NCI-H1694 (cell line): ENCODE results near the gene COL4A6.
"Not testable (repeated sequence)": the region's sequence is repeated elsewhere in the genome, so short reads cannot be mapped to it uniquely, and the experiment has no call there.

Experiments used
- DNase-seq: peaks from one replicate; lab custom pipeline; 2025; lab: John Stamatoyannopoulos, UW

COL4A6 gene

GRCh38 chrX:108438110-108438623, at the start of gene COL4A6:
TSS of gene COL4A6 (minus strand) at chrX:108438422. CDS start at chrX:108438196, 226 bp downstream.
- DNase-seq: no peak

DNA sequence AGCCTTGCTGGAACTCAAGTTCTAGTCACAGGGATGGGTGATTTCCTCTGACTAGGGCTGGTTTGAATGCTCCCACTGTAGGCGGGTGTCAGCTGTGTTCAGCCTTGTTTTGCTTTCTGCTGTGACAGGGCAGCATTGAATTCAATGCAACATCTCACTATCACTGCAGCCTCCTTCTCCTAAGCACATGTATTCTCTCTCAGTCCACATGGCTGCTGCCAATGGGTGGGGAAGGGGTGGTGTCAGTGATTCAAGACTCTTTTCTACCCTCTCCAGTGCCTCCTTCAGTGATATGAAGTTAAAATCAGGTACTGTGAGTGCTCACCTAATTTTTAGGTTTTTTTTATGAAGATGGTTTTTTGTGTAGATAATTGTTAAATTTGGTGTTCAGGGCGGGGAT, 47.7 kb upstream of the COL4A6 start:
- DNase-seq: no peak

DNA sequence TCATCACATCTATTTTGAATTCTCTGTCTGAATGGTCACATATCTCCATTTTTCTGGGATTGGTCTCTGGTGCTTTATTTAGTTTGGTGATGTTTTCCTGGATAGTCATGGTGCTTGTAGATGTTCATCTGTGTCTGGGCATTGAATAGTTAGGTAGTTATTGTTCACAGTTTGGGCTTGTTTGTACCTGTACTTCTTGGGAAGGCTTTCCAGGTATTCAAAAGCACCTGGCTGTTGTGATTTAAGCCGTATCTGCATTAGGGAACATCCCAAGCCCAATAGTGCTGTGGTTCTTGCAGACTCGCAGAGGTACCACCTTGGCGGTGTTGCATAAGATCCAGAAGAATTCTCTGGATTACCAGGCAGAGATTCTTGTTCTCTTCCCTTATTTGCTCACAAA, 46.0 kb upstream of the COL4A6 start:
- DNase-seq: no peak

DNA sequence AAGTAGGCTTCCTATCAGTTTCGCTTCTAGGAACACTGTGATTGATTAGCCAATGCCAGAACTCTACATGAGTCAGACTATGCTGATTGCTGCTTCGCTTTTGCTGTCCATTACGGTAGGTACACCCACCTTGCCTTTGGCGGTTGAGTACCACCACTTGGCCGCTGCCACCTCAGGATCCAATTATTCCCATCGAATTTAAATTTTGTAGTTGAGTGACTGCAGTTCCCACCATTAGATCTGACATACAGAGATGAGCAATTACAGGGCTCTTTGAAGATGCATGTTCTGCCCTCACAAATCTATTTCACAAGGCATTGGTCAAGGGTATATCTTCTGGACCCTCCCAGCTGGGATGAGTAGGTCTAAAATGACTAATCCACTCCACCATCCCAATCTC, 43.3 kb upstream of the COL4A6 start:
- not testable (repeated sequence) for DNase-seq

DNA sequence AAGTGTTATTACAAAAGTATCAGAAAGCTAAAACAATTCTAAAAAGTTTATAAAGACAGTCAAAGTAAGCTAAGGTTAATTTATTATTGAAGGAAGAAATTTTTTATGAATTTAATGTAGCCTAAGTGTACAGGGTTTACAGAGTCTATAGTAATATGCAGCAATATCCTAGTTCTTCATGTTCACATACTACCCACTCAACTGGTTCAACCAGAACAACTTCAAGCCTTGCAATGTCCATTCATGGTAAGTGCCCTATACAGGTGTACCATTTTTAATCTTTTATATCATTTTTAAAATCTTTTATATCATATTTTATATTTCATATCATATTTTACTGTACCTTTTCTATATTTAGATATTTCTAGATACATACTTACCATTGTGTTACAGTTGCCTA, 35.8 kb upstream of the COL4A6 start:
- DNase-seq: no peak

- DNase-seq: no peak
Observed at GRCh38 chrX:108468486-108468885, 30.3 kb upstream of the COL4A6 start.

DNA sequence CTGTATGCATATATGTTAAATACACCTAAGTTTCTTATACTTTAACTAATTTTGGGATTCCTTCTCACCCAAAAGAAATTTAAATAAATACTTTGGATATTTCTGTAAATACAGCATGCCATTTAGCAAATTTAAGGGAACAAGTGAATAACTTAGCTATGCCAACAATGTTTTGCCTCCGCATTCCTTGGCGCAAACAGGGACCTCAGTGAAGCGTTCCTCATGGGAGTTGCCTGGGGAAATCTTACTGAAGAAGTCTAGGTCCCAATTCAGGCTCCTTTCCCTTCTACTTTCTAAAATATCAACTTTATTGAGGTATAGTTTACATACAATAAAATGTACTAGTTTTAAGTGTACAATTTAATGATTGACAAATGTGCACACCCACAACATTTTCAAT, 26.4 kb upstream of the COL4A6 start:
- DNase-seq: no peak

GRCh38 chrX:108456971-108457477, 18.8 kb upstream of the COL4A6 start:
- no peak for DNase-seq

GRCh38 chrX:108453841-108454240, 15.6 kb upstream of the COL4A6 start:
- DNase-seq: no peak

- no peak for DNase-seq
Observed at GRCh38 chrX:108447303-108447702, 9.1 kb upstream of the COL4A6 start.

DNA sequence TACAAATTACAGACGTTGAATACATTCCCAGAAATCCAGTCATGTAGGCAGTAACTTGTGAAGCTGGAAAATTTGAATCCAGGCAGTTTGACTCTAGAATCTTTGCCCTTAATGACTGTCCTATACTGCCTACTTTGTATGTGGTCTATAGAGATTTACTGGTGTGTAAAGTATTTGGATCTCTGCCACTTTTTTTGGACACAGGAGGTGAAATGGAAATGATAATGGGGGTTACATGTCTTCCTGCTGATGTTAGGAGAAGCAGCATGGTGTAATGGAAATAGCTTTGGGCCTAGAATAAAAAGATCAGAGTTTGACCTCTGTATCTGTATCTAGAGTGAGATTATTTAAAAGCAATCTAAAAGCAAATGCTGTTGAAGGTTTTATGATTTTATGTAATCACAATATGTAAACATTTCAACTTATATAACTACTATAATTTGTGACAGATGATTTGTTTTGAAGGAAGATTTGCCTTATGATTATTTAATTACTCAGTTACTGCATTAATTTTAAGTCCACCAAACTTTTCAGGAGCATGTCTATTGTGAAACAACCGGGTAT, 4.8 kb upstream of the COL4A6 start:
- DNase-seq: no peak

- no peak for DNase-seq
Observed at GRCh38 chrX:108439961-108440696, 1.9 kb upstream of the COL4A6 start.

DNA sequence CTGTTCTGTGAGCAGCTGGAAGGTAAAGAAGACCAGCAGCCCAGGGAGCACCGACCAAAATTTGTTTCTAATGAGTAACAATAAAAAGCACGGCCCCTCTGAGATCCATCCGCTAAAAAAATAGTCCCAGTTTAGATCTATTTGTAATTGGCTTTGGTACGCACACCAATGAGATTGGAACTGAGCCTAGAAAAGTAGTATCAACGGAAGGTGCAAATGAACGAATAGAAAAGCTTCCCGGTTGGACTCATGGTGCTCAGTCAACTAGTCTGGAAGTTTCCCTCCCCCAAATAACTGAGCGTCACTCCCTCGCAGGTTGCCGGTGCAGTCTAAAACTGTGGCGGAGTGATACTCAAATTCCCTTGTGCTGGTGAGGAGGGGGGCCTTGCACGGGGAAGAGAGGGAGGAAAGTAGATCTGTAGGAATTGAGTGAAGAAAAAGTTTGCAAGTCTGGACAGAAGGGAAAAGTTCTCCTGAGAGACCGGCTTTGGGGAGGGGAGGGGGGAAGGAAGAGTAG, 1.3 kb upstream of the COL4A6 start, which contains the start of gene COL4A5:
Gene COL4A5, plus strand, starts transcription at position 413 of the 517 bp plus-strand sequence. CDS start 288 bp downstream, outside the sequence.
- DNase-seq: no peak

- no peak for DNase-seq
Observed at GRCh38 chrX:108437349-108438109, 693 bp downstream of the COL4A6 start.

- no peak for DNase-seq
Observed at GRCh38 chrX:108435261-108435660, 3.0 kb downstream of the COL4A6 start.

GRCh38 chrX:108426262-108426661, 12.0 kb downstream of the COL4A6 start:
- no peak for DNase-seq

DNA sequence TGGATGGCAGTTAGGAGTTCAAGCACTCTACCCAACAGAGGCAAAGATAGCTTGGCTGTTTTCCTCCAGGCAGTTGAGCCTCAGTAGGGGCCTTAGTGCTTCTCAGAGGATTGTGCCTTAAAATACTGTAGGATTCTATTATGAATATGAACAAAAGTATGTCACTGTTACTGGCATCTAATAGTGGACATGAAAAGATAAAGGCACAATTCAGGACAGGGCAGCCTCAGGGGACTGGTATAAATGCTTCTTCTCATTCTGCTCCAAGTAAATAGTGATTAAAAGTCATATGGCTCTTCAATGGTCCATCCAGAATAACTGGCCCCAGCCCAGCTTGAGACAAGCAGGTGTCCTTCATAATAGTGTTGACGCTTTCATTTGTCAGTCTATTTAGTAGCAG, 17.7 kb downstream of the COL4A6 start:
- no peak for DNase-seq

GRCh38 chrX:108419401-108419800, 18.8 kb downstream of the COL4A6 start:
- DNase-seq: no peak

- DNase-seq: no peak
Observed at GRCh38 chrX:108417257-108417656, 21.0 kb downstream of the COL4A6 start.

DNA sequence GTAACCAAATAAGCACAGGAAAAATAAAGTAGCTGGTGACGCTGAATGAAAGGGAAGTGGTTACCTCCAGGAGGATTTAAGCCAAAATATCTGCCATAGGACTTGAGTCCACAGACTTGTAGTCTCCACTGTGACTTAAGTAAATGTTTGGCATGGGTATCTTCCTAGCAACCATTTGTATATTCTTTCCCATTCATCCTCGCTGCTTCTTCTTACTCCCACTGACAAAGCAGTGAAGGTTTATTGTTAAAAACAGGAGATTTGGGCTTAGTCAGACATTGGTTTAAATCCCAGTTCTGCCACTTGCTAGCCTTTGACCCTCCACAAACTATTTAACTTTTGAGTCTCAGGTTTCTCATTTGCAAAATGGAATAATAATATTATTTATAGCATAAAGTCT, 22.3 kb downstream of the COL4A6 start:
- no peak for DNase-seq

- no peak for DNase-seq
Observed at GRCh38 chrX:108415146-108415545, 23.1 kb downstream of the COL4A6 start.

GRCh38 chrX:108412783-108413182, 25.4 kb downstream of the COL4A6 start:
- DNase-seq: no peak
